ENCODE measurements around the gene SENP8. TPM values are rescaled to one million over a fixed set of nuclear protein-coding genes. Genes with fewer than 3 reads are reported as not detected.

SENP8 gene
- total and polyA plus RNA-seq, 10 donors: 0.57 to 3.0 (median 1.4) TPM

DNA sequence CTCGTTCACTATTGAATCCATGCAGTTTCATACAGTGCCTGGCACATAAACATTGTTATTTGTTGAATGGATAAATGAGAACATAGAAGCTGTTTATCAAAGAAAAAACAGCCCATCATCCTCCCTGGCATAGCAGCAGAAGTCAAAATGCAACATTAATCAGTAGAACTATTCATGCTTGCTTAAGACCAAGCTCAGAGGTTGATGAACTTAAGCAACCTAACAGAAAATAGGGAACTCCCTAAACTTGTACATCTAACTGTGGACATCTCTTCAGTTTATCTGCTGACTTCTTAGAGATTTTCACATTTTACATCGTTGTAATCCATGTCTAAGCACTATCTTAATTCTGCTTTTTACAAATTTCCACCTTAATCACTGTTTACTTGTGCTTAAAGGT lies 29.2 kb downstream of the SENP8 start:
- Histone ChIP-seq H3K27ac (peak overlapping the region in 4 of 8 donors; percentile 35 to 56 (median 42)), H3K9me3 (no peaks in the 10 kb centered on the region), H3K4me1 (no peaks in the 10 kb centered on the region), H3K27me3 (replicated peaks in 1 of 7) (no peaks in the 10 kb centered on the region), H3K4me3 (no peak overlapping the region), H3K36me3 (no peaks in the 10 kb centered on the region)
- intact Hi-C loops (cut with DNase I; ENCODE audit: low total_unique reads): no loop called here
- no peak for DNase-seq
- TF ChIP-seq POLR2A (IDR thresholded peaks at IDR 0.05) (no peak), POLR2AphosphoS5 (IDR thresholded peaks at IDR 0.05) (no peak)
- TF ChIP-seq, protein P1, sequence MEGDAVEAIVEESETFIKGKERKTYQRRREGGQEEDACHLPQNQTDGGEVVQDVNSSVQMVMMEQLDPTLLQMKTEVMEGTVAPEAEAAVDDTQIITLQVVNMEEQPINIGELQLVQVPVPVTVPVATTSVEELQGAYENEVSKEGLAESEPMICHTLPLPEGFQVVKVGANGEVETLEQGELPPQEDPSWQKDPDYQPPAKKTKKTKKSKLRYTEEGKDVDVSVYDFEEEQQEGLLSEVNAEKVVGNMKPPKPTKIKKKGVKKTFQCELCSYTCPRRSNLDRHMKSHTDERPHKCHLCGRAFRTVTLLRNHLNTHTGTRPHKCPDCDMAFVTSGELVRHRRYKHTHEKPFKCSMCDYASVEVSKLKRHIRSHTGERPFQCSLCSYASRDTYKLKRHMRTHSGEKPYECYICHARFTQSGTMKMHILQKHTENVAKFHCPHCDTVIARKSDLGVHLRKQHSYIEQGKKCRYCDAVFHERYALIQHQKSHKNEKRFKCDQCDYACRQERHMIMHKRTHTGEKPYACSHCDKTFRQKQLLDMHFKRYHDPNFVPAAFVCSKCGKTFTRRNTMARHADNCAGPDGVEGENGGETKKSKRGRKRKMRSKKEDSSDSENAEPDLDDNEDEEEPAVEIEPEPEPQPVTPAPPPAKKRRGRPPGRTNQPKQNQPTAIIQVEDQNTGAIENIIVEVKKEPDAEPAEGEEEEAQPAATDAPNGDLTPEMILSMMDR (IDR thresholded peaks at IDR 0.05 in 8 of 11, conservative IDR thresholded peaks at IDR 0.05 in 3 of 11): no peak
- WGBS, 5 donors: 67 to 85% (median 77%) methylated on average over 2 of the region's 2 CpGs

GRCh38 chr15:72153269-72154000 lies 35.2 kb downstream of the SENP8 start:
- Histone ChIP-seq H3K36me3 (no peaks in the 10 kb centered on the region), H3K27ac (no peak overlapping the region), H3K27me3 (replicated peaks in 1 of 7) (no peaks in the 10 kb centered on the region), H3K4me1 (peaks cover 0 to 24% (median 13%) of the 10 kb centered on the region in 6 donors), H3K9me3 (no peaks in the 10 kb centered on the region), H3K4me3 (no peak overlapping the region)
- DNase-seq: no peak
- intact Hi-C loops (cut with DNase I; ENCODE audit: low total_unique reads): no loop called here
- TF ChIP-seq POLR2AphosphoS5 (IDR thresholded peaks at IDR 0.05) (no peak), POLR2A (IDR thresholded peaks at IDR 0.05) (no peak)
- TF ChIP-seq, protein P1 (IDR thresholded peaks at IDR 0.05 in 8 of 11, conservative IDR thresholded peaks at IDR 0.05 in 3 of 11): no peak
- WGBS, 5 donors: 87 to 97% (median 94%) methylated on average over 5 of the region's 5 CpGs

- intact Hi-C loops (cut with DNase I; ENCODE audit: low total_unique reads): no loop called here
These were observed 36.1 kb downstream of the SENP8 start for GRCh38 chr15:72154316-72154715.

More at GRCh38 chr15:72154316-72154715, 36.1 kb downstream of the SENP8 start:
- H3K9me3 ChIP-seq: no peaks in the 10 kb centered on the region
- H3K4me1 ChIP-seq: peaks cover 0 to 24% (median 13%) of the 10 kb centered on the region in 6 donors
- H3K4me3 ChIP-seq: no peak overlapping the region
- no peak for TF ChIP-seq POLR2A (IDR thresholded peaks at IDR 0.05)
- no peak for TF ChIP-seq POLR2AphosphoS5 (IDR thresholded peaks at IDR 0.05)
- TF ChIP-seq, protein P1 (IDR thresholded peaks at IDR 0.05 in 8 of 11, conservative IDR thresholded peaks at IDR 0.05 in 3 of 11): no peak
- H3K27ac ChIP-seq: no peak overlapping the region
- DNase-seq: no peak
- no peaks in the 10 kb centered on the region for H3K36me3 ChIP-seq
- no peaks in the 10 kb centered on the region for H3K27me3 ChIP-seq (replicated peaks in 1 of 7)
- WGBS, 5 donors: 83 to 97% (median 94%) methylated on average over 7 of the region's 7 CpGs
